Measurements from ENCODE around the gene PEDS1. TPM values are rescaled to one million over a fixed set of nuclear protein-coding genes. Genes with fewer than 3 reads are reported as not detected.
A peak's percentile ranks its signal among the peaks of the same experiment; 100 is the strongest.

PEDS1 gene
- total and polyA plus RNA-seq, 2 of the 13 experiments (the other 11 are each of a cell fraction or from before 2014, with no cell fraction given): 30.5 to 93.9 TPM

GRCh38 chr20:50187403-50188051 is 34.0 kb upstream of the PEDS1 start (continued):
- no peak for TF ChIP-seq MED8 (CRISPR knock-in tag; IDR thresholded peaks at IDR 0.05; ENCODE audit: insufficient replicate concordance)
- TF ChIP-seq ZNF264 (CRISPR knock-in tag; IDR thresholded peaks at IDR 0.05): 0 out of 2 replicates have a peak, but pooled peaks have one; percentile 30
- TF ChIP-seq U2AF2 (IDR thresholded peaks at IDR 0.05; ENCODE audit: low read depth, low read length): no peak
- TF ChIP-seq TBL1XR1 (IDR thresholded peaks at IDR 0.05; ENCODE audit: borderline replicate concordance, low read length, partially characterized antibody): peak; percentile 28
- TF ChIP-seq ZNF672 (CRISPR knock-in tag; IDR thresholded peaks at IDR 0.05): no peak
- TF ChIP-seq ZNF761 (CRISPR knock-in tag; conservative IDR thresholded peaks at IDR 0.05): 0 out of 2 replicates have a peak, but pooled peaks have one; percentile 30
- no peak for TF ChIP-seq PAWR (CRISPR knock-in tag; IDR thresholded peaks at IDR 0.05; ENCODE audit: borderline replicate concordance)
- TF ChIP-seq ZMAT5 (CRISPR knock-in tag; IDR thresholded peaks at IDR 0.05; ENCODE audit: borderline replicate concordance, low read depth): no peak
- TF ChIP-seq ZBTB3 (CRISPR knock-in tag; IDR thresholded peaks at IDR 0.05; ENCODE audit: borderline replicate concordance, low read depth): no peak
- TF ChIP-seq ZFX (CRISPR knock-in tag; IDR thresholded peaks at IDR 0.05; ENCODE audit: low read depth): peak; percentile 81
- no peak for TF ChIP-seq KIAA2018 (CRISPR knock-in tag; IDR thresholded peaks at IDR 0.05; ENCODE audit: borderline replicate concordance)
- TF ChIP-seq JUN (CRISPR knock-in tag; IDR thresholded peaks at IDR 0.05): peak; percentile 94
- no peak for TF ChIP-seq ZNF678 (CRISPR knock-in tag; IDR thresholded peaks at IDR 0.05)
- TF ChIP-seq PBX2 (CRISPR knock-in tag; IDR thresholded peaks at IDR 0.05): no peak
- no peak for TF ChIP-seq NPAS2 (CRISPR knock-in tag; IDR thresholded peaks at IDR 0.05; ENCODE audit: borderline replicate concordance)
- no peak for TF ChIP-seq HMGA1 (CRISPR knock-in tag; conservative IDR thresholded peaks at IDR 0.05)
- TF ChIP-seq YEATS2 (CRISPR knock-in tag; IDR thresholded peaks at IDR 0.05; ENCODE audit: borderline replicate concordance): no peak; the same call in 1 of the 2 replicates

All from HepG2 (cell line).